Mesenteric fat pad (tissue), 1 donor: ENCODE measurements around the gene C19orf81. TPM values are rescaled to one million over a fixed set of nuclear protein-coding genes. Genes with fewer than 3 reads are reported as not detected.

ENCODE experiments used
- DNase-seq: peaks from one replicate; pipeline ENCODE4 v3.0.0-alpha.2; 2020; ENCODE audit warnings: low spot score
- total RNA-seq: library from RNA; stranded (reverse); fragmentation: NEBNext Ultra II Directional; extraction: Animal tissue kit (Norgen Biotek cat#: 25700); gene quantifications from one replicate; pipeline ENCODE4 v1.2.1, GENCODE V29; 2021
- donor health status: DM: yes; HTN: yes; CAD: no.

Gene C19orf81
- total RNA-seq, 1 donor from 2014 or later: not detected

DNA sequence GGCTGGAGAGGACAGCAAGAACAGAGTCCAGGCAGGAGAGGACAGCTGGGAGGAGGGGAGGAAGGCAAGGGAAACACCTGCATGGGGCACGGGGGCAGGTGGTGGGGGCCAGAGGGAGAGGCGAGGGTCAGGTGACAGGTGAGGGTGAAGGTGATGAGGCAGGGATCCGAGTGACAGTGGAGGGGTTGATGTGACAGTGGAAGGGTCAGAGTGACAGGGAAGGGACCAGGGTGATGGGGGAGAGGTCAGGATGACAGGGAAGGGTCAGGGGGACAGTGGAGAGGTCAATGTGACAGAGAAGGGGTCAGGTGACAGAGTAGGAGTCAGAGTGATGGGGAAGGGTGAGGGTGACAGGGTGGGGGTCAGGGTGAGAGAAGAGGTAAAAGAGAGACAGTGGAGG is 29.1 kb downstream of the C19orf81 start:
- DNase-seq: no peak

DNA sequence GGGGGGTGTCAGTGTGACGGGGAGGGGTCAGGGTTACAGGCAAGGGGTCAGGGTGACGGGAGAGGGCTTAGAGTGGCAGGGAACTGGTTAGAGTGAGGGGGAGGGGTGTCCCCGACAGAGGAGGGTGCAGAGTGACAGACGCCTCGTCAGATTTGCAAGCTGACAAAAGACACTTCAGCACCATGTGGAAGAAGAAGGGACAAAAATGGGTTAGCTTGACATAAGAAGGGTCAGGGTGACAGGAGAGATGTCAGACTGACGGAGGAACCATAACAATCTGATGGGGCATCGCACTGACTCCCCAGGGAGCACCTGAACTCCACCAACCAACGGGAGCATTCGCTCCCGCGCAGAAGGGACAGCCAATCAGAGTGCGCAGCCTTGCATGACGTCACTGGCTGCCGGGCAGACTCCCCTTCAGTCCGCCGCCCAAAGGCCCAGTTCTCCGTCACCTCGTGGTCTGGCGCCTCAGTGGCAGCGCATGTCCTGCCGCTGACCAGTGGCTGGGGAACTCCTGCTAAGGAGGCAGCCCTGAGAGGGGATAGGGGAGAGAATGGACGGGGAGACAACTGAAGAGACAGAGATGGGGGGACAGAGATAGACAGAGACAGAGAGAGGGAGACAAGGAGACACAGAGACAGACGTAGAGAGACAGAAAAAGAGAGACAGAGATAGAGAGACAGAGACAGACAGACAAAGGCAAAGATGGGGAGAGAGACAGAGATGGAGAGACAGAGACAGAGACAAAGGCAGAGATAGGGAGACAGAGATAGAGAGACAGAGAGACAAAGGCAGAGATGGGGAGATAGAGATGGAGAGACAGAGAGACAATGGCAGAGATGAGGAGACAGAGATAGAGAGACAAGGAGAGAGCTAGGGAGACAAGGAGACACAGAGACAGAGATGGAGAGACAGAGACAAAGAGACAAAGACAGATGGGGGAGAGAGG is 30.2 kb downstream of the C19orf81 start:
- DNase-seq: peak; percentile 92

DNA sequence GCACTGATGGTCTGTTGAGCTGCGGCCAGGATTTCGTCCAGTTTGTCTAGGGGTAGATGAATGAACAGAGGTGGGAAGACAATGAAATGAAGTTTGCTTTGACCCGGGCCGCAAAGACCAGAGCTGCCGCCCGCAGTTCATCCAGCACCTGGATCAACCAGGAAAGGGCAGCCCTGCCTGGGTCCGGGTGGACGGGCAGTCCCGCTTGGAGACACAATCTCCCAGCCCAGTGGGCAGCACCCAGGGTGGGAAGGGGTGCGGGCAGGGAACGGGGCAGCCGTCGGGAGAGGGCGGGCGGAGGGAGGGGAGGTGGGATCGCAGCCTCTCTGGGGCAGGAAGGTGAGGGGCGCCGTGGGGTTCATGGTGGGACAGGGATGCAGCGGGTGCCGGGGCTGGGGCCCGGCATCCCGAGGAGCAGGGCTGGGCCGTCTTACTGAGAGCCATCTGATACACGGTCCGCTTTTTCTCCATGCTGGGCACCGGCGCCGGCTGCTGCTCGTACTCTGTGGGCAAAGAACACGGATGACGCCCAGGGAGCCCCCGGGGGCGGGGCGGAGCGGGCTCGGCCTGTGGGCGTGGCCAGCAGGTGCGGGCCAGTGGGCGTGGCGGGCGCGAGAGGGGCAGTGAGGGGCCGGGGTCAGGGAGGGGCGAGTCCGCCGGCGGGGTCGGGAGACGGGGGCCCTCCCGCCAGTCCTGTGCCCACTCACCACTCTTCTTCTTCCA is 37.2 kb downstream of the C19orf81 start:
- no peak for DNase-seq

DNA sequence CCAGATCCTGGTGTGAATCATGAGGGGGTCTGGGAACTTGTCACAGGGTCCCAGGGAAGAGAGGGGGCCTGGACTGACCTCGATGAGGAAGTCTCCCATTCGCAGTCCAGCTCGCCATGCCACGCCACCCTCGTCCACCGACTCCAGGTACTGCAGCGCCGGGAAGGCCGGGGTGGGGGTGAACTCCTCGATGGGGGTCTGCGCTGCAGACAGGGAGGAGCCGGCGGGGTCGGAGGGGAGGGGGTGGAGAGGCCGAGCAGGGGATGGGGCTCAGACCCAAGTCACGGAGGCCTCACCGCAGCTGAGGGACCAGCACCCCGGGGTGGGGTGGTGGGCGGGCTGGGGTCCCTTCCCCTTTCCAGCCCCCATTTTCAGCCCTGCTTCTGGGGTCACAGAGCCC is 39.5 kb downstream of the C19orf81 start:
- no peak for DNase-seq

DNA sequence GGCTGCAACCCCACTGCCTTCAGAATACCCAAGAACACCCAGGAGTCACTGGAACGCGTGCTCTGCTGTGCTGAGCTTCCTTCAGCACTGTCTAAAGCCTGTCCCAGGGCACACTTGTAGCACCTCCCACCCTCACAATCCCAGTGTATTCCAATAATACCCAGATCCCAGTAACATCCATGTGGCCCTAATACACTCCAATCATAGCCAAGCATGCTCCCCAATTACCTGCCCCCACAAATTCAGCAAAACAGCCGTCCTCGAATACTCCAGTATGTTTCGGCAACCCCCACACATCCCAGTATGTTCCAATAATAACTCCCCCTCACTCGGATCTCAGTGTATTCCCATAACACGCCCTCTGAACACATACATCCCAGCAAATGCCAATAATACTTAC is 41.2 kb downstream of the C19orf81 start:
- no peak for DNase-seq

DNA sequence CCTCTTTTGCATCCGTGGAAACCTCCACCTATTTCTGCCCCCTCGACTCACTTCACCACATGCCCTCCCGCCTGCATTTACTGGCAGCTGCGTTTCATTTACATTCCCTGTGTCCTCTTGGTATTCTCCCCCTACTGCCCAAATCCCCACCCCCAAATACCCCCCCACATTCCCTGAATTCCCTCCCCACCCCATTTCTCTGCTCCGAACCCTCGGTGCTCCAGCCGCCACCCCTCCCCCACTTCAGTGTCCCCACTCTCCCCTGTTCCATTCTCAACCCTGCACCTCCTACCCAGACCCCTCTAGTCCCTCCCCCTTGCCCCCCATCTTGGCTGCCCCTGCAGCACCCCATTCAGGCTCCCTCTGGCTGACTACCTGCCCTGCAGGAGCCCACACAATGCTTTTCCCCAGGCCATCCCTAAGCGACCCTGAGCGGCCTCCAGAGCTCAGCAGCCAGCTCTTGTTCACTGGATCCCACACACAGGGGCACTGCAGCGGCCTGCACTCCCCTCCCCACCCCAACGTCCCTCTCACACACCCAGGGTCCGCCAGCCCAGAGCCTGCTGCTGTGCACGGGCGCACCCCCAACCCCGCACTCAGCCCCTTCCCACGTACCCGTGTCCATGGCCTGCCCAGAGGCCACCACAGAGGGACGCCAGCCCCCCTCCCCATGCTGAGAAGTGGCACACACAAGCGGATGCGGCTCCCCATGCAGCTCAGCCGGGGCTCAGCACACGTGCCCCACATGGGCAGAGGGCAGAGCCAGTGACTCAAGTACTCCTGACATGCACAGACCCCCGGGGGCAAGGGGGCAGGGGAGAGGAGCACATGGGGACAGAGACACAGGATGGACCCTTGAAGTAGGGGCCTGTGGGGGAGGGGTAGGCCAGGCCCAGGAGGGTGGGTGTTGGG is 44.1 kb downstream of the C19orf81 start:
- DNase-seq: no peak

DNA sequence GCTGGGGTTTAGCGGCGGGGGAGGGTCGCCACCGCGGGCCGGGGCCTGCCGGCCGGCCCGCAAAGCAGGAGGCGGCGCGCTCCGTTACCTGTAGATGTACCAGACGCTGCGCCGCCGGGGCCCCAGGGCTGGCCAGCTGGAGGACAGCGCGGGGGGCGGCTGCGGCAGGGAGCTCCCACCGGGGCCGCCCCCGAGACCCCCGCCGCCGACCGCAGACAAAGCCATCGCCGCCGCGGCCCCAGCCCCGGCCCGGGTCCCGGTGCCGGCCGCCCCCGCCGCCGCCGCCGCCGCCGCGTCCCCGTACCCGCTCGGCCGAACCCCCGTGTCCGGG is 45.5 kb downstream of the C19orf81 start:
- no peak for DNase-seq

DNA sequence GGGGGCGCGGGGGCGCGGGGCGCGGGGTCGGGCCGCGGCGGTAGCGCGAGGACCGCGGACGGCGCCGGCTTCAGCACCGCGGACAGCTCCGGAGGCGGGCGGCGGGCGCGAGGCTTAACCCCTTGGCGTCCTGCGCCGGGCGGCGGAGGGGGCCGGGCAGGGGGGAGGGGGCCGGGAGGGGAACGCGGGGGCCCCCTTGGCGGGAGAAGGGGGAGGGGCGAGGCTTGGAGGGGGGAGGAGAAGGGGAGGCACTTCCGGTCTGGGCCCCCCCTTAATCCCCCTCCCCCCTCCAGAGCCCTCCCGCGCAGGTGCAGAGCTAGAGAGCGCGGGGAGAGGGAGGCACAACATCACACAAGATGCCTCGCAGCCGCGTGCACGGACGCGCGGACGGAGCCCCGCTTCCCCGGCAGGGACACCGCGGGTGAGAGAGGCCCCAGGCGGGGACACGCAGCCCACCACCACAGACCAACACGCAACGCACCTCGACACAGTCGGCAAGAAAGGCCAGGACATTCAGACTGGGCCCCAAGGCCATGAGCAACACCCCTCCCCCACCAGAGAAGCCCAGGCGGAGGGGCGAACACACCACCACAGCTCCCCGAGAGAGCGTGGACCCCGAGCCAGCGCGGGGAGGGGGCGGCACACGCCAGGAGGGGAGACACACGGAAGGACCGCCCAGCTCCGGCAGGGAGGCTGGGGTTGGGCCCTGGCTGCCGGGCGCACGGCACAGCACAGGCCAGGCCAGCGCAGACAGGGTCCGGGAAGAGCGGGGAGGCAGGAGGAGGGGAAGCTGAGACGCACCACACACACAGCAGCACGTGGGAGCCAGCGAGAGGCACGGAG is 46.2 kb downstream of the C19orf81 start:
- no peak for DNase-seq

DNA sequence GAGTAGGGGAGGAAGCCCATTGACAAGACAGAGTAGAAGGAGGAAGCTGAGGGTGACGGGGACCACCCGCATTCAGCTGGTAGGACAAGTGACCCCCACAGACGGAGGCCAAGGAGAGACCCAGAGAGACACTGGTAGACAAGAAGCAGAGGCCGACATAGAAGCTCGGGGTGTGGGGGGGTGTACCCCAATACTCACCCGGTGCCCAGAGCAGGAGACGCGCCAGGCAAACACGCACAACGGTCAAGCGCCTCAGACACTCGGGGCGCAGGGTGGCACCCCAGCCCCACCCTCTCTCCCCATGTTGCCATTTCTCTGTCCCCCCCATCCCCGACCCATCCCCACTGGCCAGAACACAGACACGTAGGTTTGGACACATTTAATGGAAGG is 46.8 kb downstream of the C19orf81 start:
- DNase-seq: no peak

DNA sequence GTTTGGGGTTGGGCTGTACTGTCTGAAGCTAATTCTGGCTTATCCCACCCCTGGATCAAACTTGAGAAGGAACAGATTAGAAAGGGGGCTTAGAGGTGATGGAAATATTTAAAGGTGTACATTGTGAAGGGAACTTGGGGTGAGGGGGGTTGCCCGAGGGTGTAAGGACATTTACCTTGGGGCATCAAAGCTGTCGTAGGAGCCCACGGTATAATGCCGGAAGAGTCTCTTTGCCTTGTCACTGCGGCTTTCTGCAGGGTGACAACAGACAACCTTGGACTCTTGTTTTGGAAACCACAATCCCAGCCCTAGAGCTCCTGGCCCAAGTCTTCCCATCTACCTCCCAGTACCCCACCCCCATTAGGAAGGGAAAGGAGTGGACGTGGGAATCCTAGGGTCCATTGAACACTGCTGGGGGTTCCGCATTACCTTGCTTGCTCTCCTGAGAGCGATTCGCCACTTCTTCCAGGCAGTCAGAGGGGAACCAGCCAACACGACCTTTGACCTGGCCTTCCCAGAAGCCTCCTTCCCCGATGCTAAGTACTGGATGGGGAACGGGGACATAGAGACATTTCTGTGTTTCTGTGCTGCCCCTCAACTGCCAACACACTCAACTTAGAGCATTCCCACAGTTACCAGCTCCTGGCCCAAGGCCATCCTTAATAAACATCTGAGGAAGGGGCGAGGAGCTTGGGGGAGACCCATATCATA is 48.3 kb downstream of the C19orf81 start:
- DNase-seq: no peak

DNA sequence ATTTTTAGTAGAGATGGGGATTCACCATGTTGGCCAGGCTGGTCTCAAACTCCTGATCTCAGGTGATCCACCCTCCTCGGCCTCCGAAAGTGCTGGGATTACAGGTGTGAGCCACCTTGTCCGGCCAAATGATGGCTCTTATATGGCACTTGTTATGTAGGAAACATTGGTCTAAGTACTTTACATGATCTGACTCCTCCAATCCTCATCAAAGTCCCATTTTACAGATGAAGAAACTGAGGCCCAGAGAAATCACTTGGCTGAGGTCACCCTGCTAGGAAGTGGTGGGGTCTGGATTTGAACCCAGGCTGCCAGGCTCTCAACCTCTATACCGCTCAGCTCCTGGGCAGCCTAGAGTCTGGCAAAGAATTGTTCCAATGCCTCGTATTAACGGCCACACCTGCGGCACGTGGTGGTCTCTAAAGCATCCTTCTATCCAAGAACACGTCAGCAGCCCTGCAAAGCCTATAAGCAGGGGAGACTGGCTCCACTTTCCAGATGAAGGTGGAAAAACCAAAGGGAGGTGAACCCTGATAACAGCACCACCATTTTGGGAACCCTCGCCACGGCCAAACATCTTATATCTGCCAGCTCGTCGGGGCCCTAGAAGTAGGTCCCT is 52.2 kb downstream of the C19orf81 start:
- DNase-seq: no peak

DNA sequence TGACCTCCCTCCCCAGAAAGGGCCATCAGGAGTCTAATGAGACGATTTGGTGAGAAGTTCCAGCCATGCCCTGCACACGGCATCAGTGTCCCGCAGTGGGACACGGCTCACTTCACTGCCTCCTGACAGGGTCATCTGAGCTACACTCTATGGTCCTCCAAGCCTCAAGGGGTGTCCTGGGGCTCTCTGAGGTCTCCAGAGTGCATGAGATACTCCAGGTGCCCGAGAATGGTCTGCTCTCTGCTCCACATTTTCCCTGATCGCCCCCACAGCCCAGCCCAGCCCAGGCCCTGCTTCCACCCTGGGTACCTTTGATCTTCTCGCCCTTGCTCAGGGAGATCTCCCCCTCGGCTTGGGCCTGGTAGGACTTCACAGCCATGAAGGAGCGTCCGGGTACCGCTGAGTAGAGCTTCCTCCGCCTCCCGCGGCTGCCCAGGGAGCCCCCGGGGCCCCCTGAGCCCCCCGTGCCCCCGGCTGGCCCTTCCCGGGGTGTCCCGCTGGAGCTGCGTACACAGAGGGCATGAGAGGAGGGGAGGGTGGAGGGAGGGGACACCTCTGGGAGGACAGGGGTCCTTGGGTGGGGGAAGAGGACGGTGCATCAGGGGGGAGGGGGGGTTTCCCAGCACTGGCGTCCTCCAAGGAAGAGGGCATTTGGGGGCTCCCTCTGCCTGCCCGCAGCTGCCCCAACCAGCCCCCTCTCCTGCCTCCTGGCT is 53.1 kb downstream of the C19orf81 start:
- DNase-seq: no peak

DNA sequence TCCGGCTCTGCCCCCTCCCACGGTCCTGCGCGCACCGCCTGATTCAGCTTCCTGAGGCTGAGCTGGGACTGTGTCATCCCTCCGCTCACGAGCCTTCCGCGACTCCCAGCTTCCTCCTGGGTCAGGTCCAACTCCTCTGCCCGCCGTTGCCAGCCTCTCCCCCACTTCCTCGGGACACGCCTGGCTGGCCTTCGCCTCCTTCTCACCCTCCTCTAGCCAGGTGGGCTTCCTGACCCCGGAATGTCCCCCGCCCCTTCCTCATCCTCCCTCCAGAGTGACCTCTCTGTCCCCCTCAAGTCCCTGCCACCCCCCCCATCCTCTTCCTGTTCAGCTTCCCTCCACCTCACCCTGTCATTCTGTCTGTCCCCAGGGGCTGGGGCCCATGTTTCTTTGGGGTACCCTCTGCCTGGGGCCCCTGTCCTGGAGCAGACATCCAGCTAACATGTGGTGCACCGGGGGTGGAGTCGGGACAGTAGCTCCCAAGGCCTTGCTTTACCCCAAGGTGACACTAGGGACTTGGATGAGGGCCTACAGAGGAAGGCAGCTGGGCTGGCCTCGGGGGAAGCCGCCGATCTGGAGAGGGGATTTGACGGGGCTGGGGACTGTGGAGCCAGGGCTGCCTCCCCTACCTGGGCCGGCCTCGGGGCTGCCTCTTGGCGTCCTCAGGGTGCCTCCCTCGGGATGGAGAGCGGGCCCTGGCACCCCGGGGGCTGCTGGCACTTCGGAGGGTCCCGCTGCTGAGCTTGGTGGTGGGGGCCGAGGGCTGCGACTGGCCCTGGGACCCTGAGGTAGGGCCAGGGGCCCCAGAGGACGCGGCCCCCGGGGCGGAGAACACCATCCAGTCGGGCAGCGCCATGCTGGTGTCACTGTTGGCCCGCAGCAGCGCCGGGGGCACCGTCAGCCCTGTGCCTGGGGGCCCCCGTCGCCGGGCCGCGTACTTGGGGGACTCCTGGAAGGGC is 53.9 kb downstream of the C19orf81 start:
- no peak for DNase-seq

DNA sequence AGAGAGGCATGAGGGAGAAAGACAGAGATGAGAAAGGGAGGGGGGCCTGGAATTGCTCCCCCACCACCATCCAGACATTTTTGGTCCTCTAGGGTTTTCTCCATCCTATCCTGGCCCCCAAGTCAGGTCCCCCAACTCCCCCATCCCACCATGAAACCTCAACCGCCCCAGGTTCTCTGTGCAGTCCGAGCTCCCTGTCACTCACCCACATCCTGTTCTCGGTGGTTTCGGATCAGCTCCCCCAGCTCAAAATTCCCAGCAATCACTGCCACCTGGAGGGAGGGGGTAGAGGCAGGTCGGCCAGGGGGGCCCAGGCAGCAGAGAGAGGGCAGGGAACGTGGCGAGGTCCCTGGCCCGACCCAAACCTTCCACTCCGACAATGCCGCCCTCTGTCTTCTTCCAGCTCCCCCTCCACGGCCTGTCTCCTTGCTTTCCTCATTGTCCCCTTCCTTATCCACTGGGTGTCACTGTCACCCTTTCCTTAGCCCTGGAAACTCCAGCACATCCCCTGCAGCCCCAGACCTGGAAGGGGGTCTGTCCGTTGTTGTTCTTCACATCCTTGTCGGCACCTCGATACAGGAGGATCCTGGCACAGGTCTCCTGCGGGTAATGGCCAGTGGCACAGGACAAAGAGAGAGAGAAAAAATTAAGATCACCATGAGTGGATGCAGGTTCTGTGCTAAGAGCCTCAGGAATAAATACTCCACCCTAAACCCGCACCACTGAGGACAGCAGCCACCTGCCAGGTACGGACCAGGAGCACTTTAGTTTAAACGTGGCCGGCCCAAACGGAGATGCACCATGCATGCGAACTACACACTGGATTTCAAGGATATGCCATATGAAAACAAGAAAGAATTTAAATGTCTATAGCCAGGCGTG is 54.9 kb downstream of the C19orf81 start:
- no peak for DNase-seq

DNA sequence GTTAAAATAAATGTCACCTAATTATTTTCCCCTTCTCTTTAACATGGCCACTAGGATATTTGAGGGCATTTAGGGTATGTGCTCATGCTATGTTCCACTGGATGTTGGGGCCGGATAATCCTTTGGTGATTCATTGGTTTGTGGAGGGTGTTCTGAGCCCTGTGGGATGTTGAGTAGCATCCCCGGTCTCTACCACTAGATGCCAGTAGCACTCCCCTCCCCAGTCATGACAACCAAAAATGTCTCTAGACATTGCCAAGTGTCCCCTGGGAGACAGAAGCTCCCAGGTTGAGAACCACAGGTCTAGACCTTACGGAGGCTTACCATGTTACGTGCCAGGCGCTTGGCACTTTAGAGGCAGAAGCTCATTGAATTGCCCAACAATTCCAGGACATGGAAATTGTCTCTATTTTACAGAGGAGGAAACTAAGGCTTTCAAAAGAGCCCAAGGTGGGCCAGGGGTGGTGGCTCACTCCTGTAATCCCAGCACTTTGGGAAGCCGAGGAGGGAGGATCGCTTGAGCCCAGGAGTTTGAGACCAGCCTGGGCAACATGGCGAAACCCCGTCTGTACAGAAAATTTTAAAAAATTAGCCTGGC is 56.3 kb downstream of the C19orf81 start:
- DNase-seq: no peak

DNA sequence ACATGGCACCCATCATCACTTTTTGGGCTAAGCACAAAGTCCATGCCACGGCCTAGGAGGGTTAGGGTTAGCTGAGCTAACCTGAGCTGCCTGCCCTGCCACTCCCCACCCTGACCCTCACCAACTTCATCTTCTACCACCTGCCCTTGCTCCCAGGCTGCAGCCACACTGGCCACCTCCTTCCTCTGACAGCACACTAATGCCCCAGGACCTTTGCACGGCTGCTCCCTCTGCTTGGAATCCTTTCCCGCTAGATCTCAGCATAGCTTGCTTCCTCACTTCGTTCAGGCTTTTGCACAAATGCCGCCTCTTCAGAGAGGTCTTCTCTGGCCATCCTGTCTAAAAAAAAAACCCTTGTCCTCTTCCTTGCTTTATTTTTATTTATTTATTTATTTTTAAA is 57.1 kb downstream of the C19orf81 start:
- no peak for DNase-seq
